KMS-11 (cell line): ENCODE measurements around the gene FNTB.

Experiments
- H2AFZ ChIP-seq: fragments of 200-600 bp; sonication (generic); 2 replicates; pipeline ENCODE4 v1.6.1; 2016; ENCODE audit warnings: antibody characterized with exemption, mixed run types, low read depth
- H3K27ac ChIP-seq: fragments of 200-600 bp; sonication (generic); 2 replicates; pipeline ENCODE4 v1.6.1; 2016; ENCODE audit warnings: mild to moderate bottlenecking, mixed run types
- H3K27me3 ChIP-seq: fragments of 200-600 bp; sonication (generic); 2 replicates; pipeline ENCODE4 v1.6.1; 2017; ENCODE audit warnings: mild to moderate bottlenecking, low read depth, mixed run types, moderate library complexity; ENCODE audit not compliant: insufficient read depth
- H3K36me3 ChIP-seq: fragments of 200-600 bp; sonication (generic); 2 replicates; pipeline ENCODE4 v1.6.1; 2017; ENCODE audit warnings: mild to moderate bottlenecking, mixed run types; ENCODE audit not compliant: insufficient read depth
- H3K4me1 ChIP-seq: fragments of 200-600 bp; sonication (generic); 2 replicates; pipeline ENCODE4 v1.6.1; 2016; ENCODE audit warnings: mild to moderate bottlenecking, low read depth, mixed run types; ENCODE audit not compliant: poor library complexity, severe bottlenecking
- H3K4me2 ChIP-seq: fragments of 200-600 bp; sonication (generic); 2 replicates; pipeline ENCODE4 v1.7.0; 2016; ENCODE audit warnings: mild to moderate bottlenecking, mixed run types
- H3K4me3 ChIP-seq: fragments of 200-600 bp; sonication (generic); IDR thresholded peaks from 2 replicates; pipeline ENCODE4 v1.6.1; 2017; ENCODE audit warnings: low read depth, low read length, mixed read lengths; ENCODE audit not compliant: insufficient read depth
- H3K79me2 ChIP-seq: fragments of 200-600 bp; sonication (generic); 2 replicates; pipeline ENCODE4 v1.6.1; 2016; ENCODE audit warnings: low read depth, mixed run types; ENCODE audit not compliant: insufficient read depth
- H3K9ac ChIP-seq: fragments of 200-600 bp; sonication (generic); 2 replicates; pipeline ENCODE4 v1.6.1; 2016; ENCODE audit warnings: mild to moderate bottlenecking, mixed run types
- H4K20me1 ChIP-seq: fragments of 200-600 bp; sonication (generic); 2 replicates; pipeline ENCODE4 v1.6.1; 2016; ENCODE audit warnings: mild to moderate bottlenecking, mixed run types; ENCODE audit not compliant: insufficient read depth
- CTCF ChIP-seq: fragments of 200-600 bp; sonication (generic); conservative IDR thresholded peaks from 2 replicates; pipeline ENCODE4 v1.6.1; 2017; ENCODE audit warnings: low read depth, mild to moderate bottlenecking, antibody characterized with exemption, low read length, moderate library complexity, mixed read lengths

The FNTB gene

DNA sequence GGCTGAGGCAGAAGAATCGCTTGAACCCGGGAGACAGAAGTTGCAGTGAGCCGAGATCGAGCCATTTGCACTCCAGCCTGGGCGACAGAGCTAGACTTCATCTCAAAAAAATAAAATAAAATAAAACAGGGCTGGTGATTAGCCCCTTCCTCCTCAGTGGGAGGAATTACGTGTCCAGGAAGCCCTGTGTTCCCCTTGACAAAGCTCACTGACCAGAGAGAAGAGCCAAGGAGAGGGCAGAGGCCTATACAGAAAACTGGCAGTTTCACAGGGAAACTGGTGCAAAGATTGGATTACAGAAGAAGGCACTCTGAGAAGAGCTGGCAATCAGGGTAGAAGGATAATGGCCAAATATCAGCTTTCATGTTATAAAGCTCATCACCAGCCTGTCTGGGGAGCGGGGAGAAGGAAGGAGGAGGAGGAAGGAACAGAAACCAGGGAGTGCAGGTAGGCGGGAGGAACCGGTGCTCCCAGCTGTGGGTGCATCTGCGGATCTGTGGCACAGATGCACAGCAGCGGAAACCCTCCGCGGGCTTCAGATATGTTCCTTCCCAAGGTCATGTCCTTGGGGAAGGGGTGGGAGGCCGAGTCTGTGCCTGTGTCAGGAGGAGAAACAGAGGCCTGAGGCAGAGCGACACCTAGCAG lies 21.2 kb upstream of the FNTB start:
- Histone ChIP-seq H3K79me2 (peaks cover 24% of the 10 kb centered on the region), H3K4me1 (peaks cover 91% of the 10 kb centered on the region), H3K36me3 (no peaks in the 10 kb centered on the region), H3K27me3 (no peaks in the 10 kb centered on the region), H3K9ac (no peak overlapping the region), H4K20me1 (no peaks in the 10 kb centered on the region), H3K27ac (no peak overlapping the region), H2AFZ (no peak overlapping the region), H3K4me2 (no peak overlapping the region), H3K4me3 (no peak overlapping the region)
- no peak for TF ChIP-seq CTCF

GRCh38 chr14:64966976-64967375 lies 19.7 kb upstream of the FNTB start:
- peak overlapping the region; percentile 79; the same call in 1 of the 2 replicates for H3K27ac ChIP-seq
- no peaks in the 10 kb centered on the region for H3K36me3 ChIP-seq
- no peaks in the 10 kb centered on the region for H3K27me3 ChIP-seq
- H2AFZ ChIP-seq, result no peak overlapping the region
- TF ChIP-seq CTCF, result no peak
- H3K9ac ChIP-seq, result no peak overlapping the region
- H4K20me1 ChIP-seq, result no peaks in the 10 kb centered on the region
- peak overlapping the region; percentile 25; the same call in 1 of the 2 replicates for H3K4me2 ChIP-seq
- H3K4me3 ChIP-seq, result no peak overlapping the region
- H3K4me1 ChIP-seq, result peaks cover 81% of the 10 kb centered on the region
- H3K79me2 ChIP-seq, result peaks cover 33% of the 10 kb centered on the region; the same call in 1 of the 2 replicates

- Histone ChIP-seq H3K79me2 (peaks cover 36% of the 10 kb centered on the region; the same call in 1 of the 2 replicates), H3K27ac (peak overlapping the region; percentile 79), H3K4me2 (peak overlapping the region; percentile 81), H3K4me1 (peaks cover 76% of the 10 kb centered on the region), H3K4me3 (no peak overlapping the region), H3K9ac (peak overlapping the region; percentile 31; the same call in 1 of the 2 replicates), H2AFZ (no peak overlapping the region), H4K20me1 (no peaks in the 10 kb centered on the region), H3K36me3 (no peaks in the 10 kb centered on the region), H3K27me3 (no peaks in the 10 kb centered on the region)
- TF ChIP-seq CTCF, result no peak
Observed at GRCh38 chr14:64968167-64968566, 18.5 kb upstream of the FNTB start.

DNA sequence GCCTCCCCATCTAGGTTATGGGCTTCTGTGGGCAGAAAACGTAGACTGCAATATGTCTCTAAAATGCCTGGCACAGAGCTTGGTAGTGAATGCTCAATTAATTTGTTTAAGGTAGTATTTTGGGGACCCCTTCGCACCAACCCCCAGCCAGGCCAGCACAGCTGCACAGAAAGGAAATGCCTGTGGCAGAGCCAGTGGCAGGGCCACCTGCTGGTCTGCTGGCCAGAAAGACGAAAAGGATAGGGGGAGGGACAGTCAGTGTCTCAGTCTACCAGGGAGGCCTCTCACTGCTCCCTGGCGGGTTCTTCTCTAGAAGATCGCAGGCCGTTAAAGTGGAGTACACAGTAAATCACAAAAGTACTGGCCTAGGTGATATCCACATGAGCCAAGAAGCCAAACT lies 18.0 kb upstream of the FNTB start:
- 0 out of 2 replicates have a peak, but pooled peaks have one; percentile 16 for TF ChIP-seq CTCF
- Histone ChIP-seq H3K79me2 (peaks cover 35% of the 10 kb centered on the region; the same call in 1 of the 2 replicates), H4K20me1 (no peaks in the 10 kb centered on the region), H3K27ac (peak overlapping the region; percentile 79), H3K4me3 (no peak overlapping the region), H3K4me1 (peaks cover 72% of the 10 kb centered on the region), H2AFZ (no peak overlapping the region), H3K9ac (peak overlapping the region; percentile 31; the same call in 1 of the 2 replicates), H3K36me3 (no peaks in the 10 kb centered on the region), H3K4me2 (peak overlapping the region; percentile 81), H3K27me3 (no peaks in the 10 kb centered on the region)
